HG03457 (cell line): ENCODE results near the gene EXOC3L1.
A peak's percentile ranks its signal among the peaks of the same experiment; 100 is the strongest.

ENCODE experiments used
- ATAC-seq: cut with Tn5 transposase; IDR thresholded peaks from one replicate; pipeline ENCODE4 v1.9.1; 2021; ENCODE audit warnings: moderate number of reproducible peaks; ENCODE audit not compliant: unreplicated experiment

The EXOC3L1 gene

GRCh38 chr16:67183627-67184452 is 6.1 kb downstream of the EXOC3L1 start, which contains the start of gene MATCAP1:
Gene MATCAP1, minus strand, starts transcription at chr16:67183963. Its CDS starts 3,353 bp downstream, at chr16:67180610.
- peak; percentile 76 for ATAC-seq

- no peak for ATAC-seq
These were observed 6.7 kb downstream of the EXOC3L1 start for GRCh38 chr16:67183284-67183626.

- ATAC-seq: no peak
These were observed 7.6 kb downstream of the EXOC3L1 start for GRCh38 chr16:67182288-67182687.

- ATAC-seq: no peak
These were observed 8.6 kb downstream of the EXOC3L1 start for GRCh38 chr16:67181346-67181745.

- no peak for ATAC-seq
These were observed 9.8 kb downstream of the EXOC3L1 start for GRCh38 chr16:67180166-67180565.

DNA sequence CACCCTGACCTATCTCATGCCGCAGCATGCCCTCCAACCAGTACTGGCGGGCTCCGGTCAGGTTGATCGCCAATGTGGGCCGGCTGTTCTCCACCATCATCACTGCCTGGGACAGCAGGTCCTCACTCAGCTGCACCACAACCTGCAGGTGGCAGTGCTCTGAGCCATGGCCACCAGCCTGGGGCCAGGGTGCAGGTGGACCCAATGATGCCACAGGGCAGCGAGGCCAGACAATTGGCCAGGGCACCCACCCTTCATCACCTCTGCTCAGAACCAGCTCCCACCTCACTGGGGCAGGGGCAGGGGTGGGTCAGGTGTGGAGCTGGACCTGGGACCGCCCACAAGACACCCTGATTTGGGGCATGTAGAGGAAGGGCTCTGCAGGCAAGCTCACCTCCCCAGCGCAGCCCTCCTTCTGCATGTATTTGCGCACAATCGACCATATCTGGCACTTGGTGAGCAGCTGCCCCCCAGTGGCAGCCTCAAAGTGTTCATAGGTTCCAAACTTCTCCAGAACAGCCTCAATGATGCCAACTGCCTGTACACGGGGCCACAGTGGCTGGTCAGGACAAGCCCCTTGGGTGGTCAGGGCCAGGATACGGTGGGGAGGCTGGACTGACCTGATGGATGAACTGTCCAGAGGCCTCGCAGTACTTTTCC is 10.4 kb downstream of the EXOC3L1 start:
- ATAC-seq: no peak

DNA sequence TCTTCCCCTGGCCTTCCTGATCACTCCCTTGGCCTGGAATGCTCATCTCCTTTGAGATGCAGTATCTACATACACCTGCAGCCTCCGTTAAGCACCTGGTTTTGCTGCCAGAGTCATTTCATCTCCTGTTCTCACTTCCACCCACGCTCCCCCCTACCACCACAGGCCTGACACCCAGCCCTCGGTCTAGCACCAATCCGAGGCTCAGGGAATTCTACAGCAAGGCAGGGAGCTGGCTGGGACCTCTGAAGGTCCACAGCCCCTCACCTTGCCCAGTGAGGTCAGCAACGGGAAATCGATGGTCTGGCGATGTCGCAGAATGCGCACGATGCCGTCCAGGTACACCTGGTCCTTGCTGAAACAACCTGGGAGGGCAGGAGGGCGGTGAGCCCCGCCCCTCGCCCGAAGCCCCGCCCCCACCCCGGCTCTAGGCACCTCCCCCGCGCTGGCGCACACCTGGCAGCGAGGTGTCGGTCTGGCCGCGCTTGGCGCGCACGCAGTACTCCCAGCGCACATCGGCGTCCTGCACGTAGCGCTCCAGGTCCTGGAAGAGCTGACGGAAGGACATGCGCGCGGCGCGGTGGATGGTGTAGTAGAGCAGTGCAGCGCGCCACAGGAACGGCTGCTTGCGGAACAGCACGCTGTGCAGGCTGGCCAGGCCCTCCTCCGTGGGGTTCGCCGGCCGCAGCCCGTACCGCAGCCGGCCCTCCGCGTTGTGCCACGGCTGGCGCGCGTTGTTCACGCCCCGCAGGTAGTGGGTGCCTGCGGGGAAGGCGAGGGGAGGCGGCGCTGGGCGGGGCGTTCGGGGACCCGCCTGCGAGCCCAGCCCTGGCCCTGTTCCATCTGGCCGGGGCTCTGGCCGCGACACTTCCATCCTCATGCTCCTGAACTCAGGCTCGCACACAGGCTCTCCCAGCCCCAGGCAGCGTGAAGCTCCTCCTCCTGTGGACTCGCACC is 11.9 kb downstream of the EXOC3L1 start:
- ATAC-seq: no peak

DNA sequence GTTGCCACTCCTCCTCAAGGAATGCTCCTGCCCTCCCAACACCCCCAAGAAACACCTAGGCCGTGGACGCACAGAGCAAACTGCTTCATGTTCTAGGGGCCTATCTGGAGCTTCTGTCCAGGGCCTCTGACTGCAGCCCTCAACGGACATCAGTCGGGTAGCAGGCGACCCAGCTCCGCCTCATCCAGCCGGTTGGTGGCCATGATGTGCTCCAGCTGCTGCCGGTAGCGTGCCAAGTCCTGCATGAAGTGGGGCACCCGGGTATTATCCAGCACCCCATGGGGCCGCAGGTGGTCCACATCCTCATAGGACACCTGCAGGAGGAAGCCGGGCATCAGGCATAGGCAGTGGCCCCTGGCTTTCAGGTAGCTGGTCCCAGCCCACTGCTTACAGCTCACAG is 13.3 kb downstream of the EXOC3L1 start:
- ATAC-seq: no peak

- no peak for ATAC-seq
These were observed 15.2 kb downstream of the EXOC3L1 start for GRCh38 chr16:67174706-67175231.

GRCh38 chr16:67173808-67174705 is 15.9 kb downstream of the EXOC3L1 start:
- no peak for ATAC-seq

DNA sequence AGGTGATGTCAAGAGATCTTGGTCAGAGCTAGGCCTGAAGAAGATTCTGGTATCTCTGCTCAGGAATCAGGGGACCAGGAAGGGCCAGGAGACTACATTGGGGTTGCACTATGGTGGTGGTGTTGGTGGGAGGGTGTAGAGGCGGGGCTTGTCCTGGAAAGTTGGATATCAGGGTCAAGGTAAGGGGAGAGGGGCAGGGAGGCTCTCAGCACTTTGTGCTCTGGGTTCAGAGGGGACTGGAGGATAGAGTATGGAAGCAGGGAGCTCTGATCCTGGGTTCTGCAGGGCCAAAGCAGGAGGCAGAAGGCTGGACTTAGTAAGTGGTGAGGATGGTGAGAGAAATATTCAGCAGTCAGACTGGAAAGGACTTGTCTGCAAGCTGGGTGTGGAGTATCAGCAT is 16.6 kb downstream of the EXOC3L1 start:
- ATAC-seq: no peak

- ATAC-seq: no peak
These were observed 18.8 kb downstream of the EXOC3L1 start for GRCh38 chr16:67170949-67171649.

- ATAC-seq: peak; percentile 34
These were observed 19.6 kb downstream of the EXOC3L1 start, which contains the start of gene NOL3 for GRCh38 chr16:67170168-67170948. Gene NOL3, plus strand, starts transcription at chr16:67170538.

DNA sequence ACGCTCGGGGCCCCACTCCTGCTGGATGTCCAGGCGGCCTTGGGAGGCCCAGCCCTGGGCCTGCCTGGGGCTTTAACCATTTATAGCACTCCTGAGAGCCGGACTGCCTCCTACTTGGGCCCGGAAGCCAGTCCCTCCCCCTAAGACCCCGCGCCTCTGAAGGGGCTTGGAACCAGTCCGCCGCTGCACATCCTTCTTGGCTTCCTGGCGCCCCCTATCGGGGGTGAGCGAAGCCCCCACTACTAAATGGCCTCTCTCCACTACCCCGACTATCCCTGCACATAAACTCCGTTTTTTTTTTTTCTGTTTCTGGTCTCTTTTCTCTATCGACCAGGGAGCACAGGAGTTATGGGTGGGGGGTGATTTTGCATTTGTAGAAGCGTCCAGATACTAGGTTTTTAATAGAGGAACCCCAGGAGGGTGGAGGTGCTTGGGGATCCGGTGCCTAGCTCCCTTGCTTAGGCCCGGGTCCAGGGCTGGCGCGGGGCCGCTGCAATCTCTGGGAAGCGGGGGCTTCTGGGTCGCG is 20.2 kb downstream of the EXOC3L1 start:
- ATAC-seq: no peak

DNA sequence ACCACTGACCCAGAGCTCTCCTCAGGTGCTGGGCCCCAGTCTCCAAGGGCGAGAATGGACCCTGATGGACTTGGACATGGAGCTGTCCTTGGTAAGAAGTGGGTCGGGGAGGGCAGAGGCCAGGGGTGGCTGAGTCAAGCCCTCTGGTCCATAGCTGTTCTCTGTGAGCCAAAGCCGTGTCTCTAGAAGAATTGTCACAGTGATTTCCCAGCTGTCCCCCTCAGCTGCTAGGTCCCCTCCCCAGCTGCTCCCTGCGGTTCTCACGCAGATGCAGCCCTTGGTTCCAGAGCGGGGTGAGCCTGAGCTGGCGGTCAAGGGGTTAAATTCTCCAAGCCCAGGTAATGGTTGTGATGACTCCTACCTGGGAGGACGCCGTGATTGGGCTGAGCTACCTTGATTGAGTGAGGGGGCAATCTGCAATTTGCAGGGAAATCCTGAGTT is 20.9 kb downstream of the EXOC3L1 start:
- no peak for ATAC-seq

GRCh38 chr16:67167588-67167987 is 22.3 kb downstream of the EXOC3L1 start:
- no peak for ATAC-seq

DNA sequence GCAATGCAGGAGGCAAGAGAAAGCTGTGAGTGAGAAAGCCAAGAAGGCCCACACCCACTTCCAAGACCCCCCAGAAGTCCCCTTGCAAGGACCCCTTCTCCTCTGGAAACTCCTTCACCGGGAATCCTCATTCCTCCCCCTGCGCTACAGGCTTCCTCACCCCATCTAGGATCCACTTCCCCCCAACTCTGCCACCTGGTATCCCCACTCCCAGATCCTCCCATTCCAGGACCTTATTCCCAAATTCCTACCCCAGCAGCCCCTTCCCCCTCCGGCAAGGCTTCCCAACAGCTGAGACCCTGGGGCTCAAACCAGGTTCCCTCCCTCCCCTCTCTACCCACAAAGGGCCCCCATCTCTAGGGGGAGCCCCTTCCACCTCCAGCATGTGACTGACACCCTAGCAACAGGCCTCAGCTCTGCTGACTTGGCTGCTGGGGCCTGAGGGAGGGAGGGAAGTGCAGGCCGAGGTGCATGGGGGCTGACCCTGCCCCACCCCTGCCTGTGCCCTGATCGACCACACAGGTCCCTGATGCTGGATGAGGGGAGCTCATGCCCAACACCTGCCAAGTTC is 23.3 kb downstream of the EXOC3L1 start:
- ATAC-seq: no peak

DNA sequence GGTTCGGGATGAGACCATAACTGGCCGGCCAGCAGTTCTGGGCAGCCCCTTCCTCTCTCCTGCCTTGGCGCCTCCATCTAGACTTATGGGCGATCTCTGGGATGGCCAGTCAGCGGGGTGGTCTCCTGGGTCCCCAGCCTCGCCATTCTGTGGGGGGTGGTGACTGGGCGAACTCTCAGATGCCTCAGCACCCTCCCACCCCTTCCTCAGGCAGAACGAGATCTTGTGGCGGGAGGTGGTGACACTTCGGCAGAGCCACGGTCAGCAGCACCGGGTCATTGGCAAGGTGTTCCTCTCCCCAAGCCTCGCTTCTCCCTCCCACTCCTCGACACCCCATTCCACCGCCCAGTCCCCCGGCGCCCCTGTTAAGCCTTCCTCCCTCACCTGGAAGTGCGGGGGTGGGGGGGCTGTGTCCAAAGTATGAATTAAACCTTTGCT is 23.8 kb downstream of the EXOC3L1 start:
- no peak for ATAC-seq
